Measurements from ENCODE around the gene IFIT1B.

IFIT1B gene

GRCh38 chr10:89332123-89332633 is 45.7 kb upstream of the IFIT1B start:
- Histone ChIP-seq H3K4me1 (ENCODE audit: insufficient read depth, poor library complexity, severe bottlenecking) (peaks cover 32% of the 10 kb centered on the region), H3K9me3 (ENCODE audit: severe bottlenecking) (no peaks in the 10 kb centered on the region), H3K4me3 (ENCODE audit: severe bottlenecking) (peak overlapping the region; percentile 4), H3K27me3 (ENCODE audit: insufficient read depth, poor library complexity, severe bottlenecking) (no peaks in the 10 kb centered on the region), H3K27ac (ENCODE audit: poor library complexity, severe bottlenecking) (peak overlapping the region; percentile 56), H3K36me3 (ENCODE audit: low read depth) (no peaks in the 10 kb centered on the region)
- TF ChIP-seq CTCF (IDR thresholded peaks at IDR 0.05; ENCODE audit: poor library complexity, severe bottlenecking): no peak
- ATAC-seq (ENCODE audit: low read depth) (0 out of 3 replicates have a peak, but pooled peaks have one; percentile 36), DNase-seq (ENCODE audit: low spot score) (no peak)

- Histone ChIP-seq H3K27ac (ENCODE audit: poor library complexity, severe bottlenecking) (no peak overlapping the region), H3K9me3 (ENCODE audit: severe bottlenecking) (no peaks in the 10 kb centered on the region), H3K27me3 (ENCODE audit: insufficient read depth, poor library complexity, severe bottlenecking) (no peaks in the 10 kb centered on the region), H3K4me1 (ENCODE audit: insufficient read depth, poor library complexity, severe bottlenecking) (peaks cover 32% of the 10 kb centered on the region), H3K4me3 (ENCODE audit: severe bottlenecking) (no peak overlapping the region), H3K36me3 (ENCODE audit: low read depth) (no peaks in the 10 kb centered on the region)
- ATAC-seq (ENCODE audit: low read depth) (no peak), DNase-seq (ENCODE audit: low spot score) (no peak)
- TF ChIP-seq CTCF (IDR thresholded peaks at IDR 0.05; ENCODE audit: poor library complexity, severe bottlenecking): no peak
Observed at GRCh38 chr10:89335226-89335625, 42.6 kb upstream of the IFIT1B start.

- H3K9me3 ChIP-seq (ENCODE audit: severe bottlenecking): no peaks in the 10 kb centered on the region
- DNase-seq (ENCODE audit: low spot score) (no peak), ATAC-seq (ENCODE audit: low read depth) (no peak)
- no peak overlapping the region for H3K27ac ChIP-seq (ENCODE audit: poor library complexity, severe bottlenecking)
- peaks cover 32% of the 10 kb centered on the region for H3K4me1 ChIP-seq (ENCODE audit: insufficient read depth, poor library complexity, severe bottlenecking)
- no peaks in the 10 kb centered on the region for H3K27me3 ChIP-seq (ENCODE audit: insufficient read depth, poor library complexity, severe bottlenecking)
- no peak overlapping the region for H3K4me3 ChIP-seq (ENCODE audit: severe bottlenecking)
- no peaks in the 10 kb centered on the region for H3K36me3 ChIP-seq (ENCODE audit: low read depth)
- TF ChIP-seq CTCF (IDR thresholded peaks at IDR 0.05; ENCODE audit: poor library complexity, severe bottlenecking): no peak
Observed at GRCh38 chr10:89336241-89336640, 41.6 kb upstream of the IFIT1B start.

- TF ChIP-seq CTCF (IDR thresholded peaks at IDR 0.05; ENCODE audit: poor library complexity, severe bottlenecking): no peak
- ATAC-seq (ENCODE audit: low read depth): peak; percentile 90
- peak overlapping the region; percentile 33 for H3K27ac ChIP-seq (ENCODE audit: poor library complexity, severe bottlenecking)
Observed at GRCh38 chr10:89337484-89337883, 40.4 kb upstream of the IFIT1B start.

GRCh38 chr10:89338713-89339112 is 39.1 kb upstream of the IFIT1B start:
- ATAC-seq (ENCODE audit: low read depth) (no peak), DNase-seq (ENCODE audit: low spot score) (no peak)
- Histone ChIP-seq H3K27ac (ENCODE audit: poor library complexity, severe bottlenecking) (no peak overlapping the region), H3K4me1 (ENCODE audit: insufficient read depth, poor library complexity, severe bottlenecking) (peaks cover 19% of the 10 kb centered on the region), H3K4me3 (ENCODE audit: severe bottlenecking) (no peak overlapping the region), H3K36me3 (ENCODE audit: low read depth) (no peaks in the 10 kb centered on the region), H3K27me3 (ENCODE audit: insufficient read depth, poor library complexity, severe bottlenecking) (no peaks in the 10 kb centered on the region), H3K9me3 (ENCODE audit: severe bottlenecking) (no peaks in the 10 kb centered on the region)
- TF ChIP-seq CTCF (IDR thresholded peaks at IDR 0.05; ENCODE audit: poor library complexity, severe bottlenecking): no peak

More at GRCh38 chr10:89337484-89337883, 40.4 kb upstream of the IFIT1B start:
- Histone ChIP-seq H3K4me3 (ENCODE audit: severe bottlenecking) (no peak overlapping the region), H3K36me3 (ENCODE audit: low read depth) (no peaks in the 10 kb centered on the region), H3K4me1 (ENCODE audit: insufficient read depth, poor library complexity, severe bottlenecking) (peaks cover 28% of the 10 kb centered on the region), H3K9me3 (ENCODE audit: severe bottlenecking) (no peaks in the 10 kb centered on the region), H3K27me3 (ENCODE audit: insufficient read depth, poor library complexity, severe bottlenecking) (no peaks in the 10 kb centered on the region)
- DNase-seq (ENCODE audit: low spot score): no peak

All from RWPE2 (cell line).